ENCODE measurements around the gene SLC25A5. TPM values are rescaled to one million over a fixed set of nuclear protein-coding genes. Genes with fewer than 3 reads are reported as not detected.

SLC25A5 gene
- total and polyA plus RNA-seq, 7 donors, result 29.1 to 304 (median 66.3) TPM

DNA sequence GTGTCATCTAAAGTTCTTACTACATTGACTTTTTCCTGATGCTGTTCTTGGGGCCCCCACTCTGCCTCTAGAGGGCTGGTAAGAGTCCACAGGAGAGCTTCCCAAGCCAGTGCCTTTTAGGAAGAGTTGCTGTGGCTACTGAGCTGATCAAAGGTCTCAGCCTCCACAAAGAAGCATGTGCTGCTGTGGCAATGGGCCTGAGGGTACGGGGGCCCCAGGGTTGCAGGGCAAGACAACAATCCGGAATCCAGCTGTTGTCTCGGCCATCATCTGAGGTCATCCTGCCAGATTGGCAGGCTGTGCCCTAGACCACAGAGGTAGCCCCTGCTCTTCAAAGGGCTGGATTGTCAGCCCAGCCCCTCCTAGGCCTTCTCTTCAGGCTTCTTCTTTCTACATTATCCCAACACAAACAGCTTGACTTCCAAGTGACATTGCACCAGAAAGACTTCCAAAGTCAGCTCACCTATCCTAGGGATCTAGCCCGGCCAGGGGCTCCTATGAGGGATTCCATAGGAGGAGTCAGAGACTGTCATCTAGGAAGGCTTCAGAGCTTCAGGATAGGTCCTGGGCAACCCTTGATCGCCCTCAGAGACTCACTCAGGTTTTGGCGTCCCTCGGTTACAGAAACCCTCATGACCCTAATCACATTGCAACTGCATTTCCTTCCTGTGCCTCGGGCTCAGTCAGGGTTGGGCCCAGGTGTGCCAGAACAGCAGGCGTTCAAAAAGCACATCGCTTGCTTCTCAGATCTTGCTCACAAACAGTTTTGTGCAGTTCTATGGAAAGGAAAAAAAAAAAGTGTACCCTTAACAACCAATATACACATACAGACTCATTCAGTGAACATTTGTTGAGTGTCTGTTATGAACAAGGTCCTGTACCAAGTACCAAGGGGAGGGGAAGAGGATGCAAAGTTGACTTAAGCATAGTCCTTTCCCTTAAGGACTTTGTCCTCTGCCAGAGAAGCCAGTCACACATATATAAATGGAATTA lies 27.8 kb downstream of the SLC25A5 start:
- DNase-seq (no peak), ATAC-seq (no peak)
- intact Hi-C loops (cut with DNase I), result no loop called here
- TF ChIP-seq CTCF (IDR thresholded peaks at IDR 0.05), result no peak
- 51 to 72% (median 55%) methylated on average over 9 to 10 of the region's 10 CpGs for whole genome bisulfite sequencing, 3 donors
- H3K27me3 ChIP-seq (ENCODE audit: insufficient read depth in 3 of 3, low read length in 2 of 3), result no peaks in the 10 kb centered on the region
- no peaks in the 10 kb centered on the region for H3K4me1 ChIP-seq
- H3K27ac ChIP-seq, result no peak overlapping the region
- no peaks in the 10 kb centered on the region for H3K36me3 ChIP-seq (ENCODE audit: insufficient read depth in 1 of 2, low read depth in 1 of 2)
- no peaks in the 10 kb centered on the region for H3K9me3 ChIP-seq
- H3K4me3 ChIP-seq, result no peak overlapping the region

- H3K4me1 ChIP-seq, result no peaks in the 10 kb centered on the region
- H3K36me3 ChIP-seq (ENCODE audit: insufficient read depth in 1 of 2, low read depth in 1 of 2), result no peaks in the 10 kb centered on the region
- no peaks in the 10 kb centered on the region for H3K9me3 ChIP-seq
- 52 to 92% (median 71%) methylated on average over 1 of the region's 1 CpG for WGBS, 3 donors
- intact Hi-C loops (cut with DNase I), result no loop called here
- no peaks in the 10 kb centered on the region for H3K27me3 ChIP-seq (ENCODE audit: insufficient read depth in 3 of 3, low read length in 2 of 3)
- no peak for TF ChIP-seq CTCF (IDR thresholded peaks at IDR 0.05)
- no peak overlapping the region for H3K27ac ChIP-seq
- ATAC-seq (no peak), DNase-seq (no peak)
- no peak overlapping the region for H3K4me3 ChIP-seq
These were observed 28.9 kb downstream of the SLC25A5 start for GRCh38 chrX:119497185-119497584.

DNA sequence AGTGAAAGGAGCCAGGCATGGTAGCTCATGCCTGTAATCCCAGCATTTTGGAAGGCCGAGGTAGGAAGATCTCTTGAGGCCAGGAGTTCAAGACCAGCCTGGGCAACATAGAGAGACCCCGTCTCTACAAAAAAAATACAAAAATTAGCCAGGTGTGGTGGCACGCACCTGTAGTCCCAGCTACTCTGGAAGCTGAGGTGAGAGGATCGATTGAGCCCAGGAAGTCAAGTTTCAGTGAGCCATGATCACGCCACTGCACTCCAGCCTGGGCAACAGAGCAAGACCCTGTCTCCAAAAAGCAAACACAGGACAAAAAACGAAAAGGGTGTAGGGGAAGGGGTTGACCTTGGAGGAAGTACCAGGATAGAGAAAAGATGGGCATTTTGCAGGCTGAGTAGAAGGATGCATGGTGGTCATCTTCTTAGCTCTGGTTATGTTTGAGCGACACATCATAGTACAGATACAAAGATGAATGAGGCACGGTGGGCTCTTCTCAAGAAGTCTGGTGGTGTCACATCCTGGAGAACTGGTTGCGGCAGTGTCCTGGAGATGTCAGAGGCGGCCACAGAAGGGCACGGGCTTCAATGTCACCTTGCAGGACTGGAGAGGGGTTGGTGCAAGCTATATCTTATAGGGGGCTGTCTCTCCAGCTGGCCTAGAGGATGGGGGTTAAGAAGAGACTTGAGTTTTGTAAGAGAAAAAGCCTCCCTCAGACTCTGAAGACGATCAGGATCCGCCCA lies 32.0 kb downstream of the SLC25A5 start:
- no peak overlapping the region for H3K4me3 ChIP-seq
- TF ChIP-seq CTCF (IDR thresholded peaks at IDR 0.05), result no peak
- no peaks in the 10 kb centered on the region for H3K36me3 ChIP-seq (ENCODE audit: insufficient read depth in 1 of 2, low read depth in 1 of 2)
- no peaks in the 10 kb centered on the region for H3K9me3 ChIP-seq
- no peak for DNase-seq
- no peak for ATAC-seq
- no peak overlapping the region for H3K27ac ChIP-seq
- 75 to 87% (median 84%) methylated on average over 13 of the region's 13 CpGs for WGBS, 3 donors
- H3K4me1 ChIP-seq, result no peaks in the 10 kb centered on the region
- intact Hi-C loops (cut with DNase I), result no loop called here
- no peaks in the 10 kb centered on the region for H3K27me3 ChIP-seq (ENCODE audit: insufficient read depth in 3 of 3, low read length in 2 of 3)

DNA sequence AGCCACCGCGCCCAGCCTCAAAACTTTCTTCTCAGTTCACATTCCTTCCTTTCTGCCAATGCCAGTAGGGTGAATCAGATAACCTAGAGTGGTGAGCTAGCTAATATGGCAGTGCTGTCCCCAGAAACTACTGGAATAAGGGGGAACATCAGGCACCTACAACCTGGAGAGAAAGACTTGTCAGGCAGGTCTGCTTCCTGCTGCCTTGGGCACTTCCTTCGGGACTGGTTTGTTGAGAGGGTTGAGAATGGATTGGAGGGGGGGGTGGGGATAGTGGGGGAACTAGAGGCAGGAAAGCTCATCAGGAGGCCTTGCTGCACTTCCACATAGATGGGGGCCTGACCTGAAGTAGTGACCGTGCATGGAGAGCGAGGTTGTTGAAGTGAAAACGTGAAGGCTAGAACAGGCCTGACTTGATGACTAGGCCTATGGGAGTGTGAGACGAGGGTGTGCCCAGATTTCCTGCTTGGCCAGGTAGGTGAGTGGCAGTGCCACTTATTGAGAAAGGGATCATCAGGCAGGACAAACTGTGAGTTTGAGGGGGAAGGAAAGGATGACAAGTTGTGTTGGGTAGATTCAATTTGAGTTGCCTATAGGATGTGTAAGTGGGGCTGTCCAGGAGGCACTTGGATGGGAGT lies 33.4 kb downstream of the SLC25A5 start:
- H3K4me3 ChIP-seq, result no peak overlapping the region
- no peaks in the 10 kb centered on the region for H3K9me3 ChIP-seq
- H3K4me1 ChIP-seq, result no peaks in the 10 kb centered on the region
- no peak overlapping the region for H3K27ac ChIP-seq
- ATAC-seq (no peak), DNase-seq (no peak)
- 88 to 91% (median 90%) methylated on average over 7 of the region's 7 CpGs for WGBS, 3 donors
- H3K27me3 ChIP-seq (ENCODE audit: insufficient read depth in 3 of 3, low read length in 2 of 3), result no peaks in the 10 kb centered on the region
- intact Hi-C loops (cut with DNase I), result no loop called here
- H3K36me3 ChIP-seq (ENCODE audit: insufficient read depth in 1 of 2, low read depth in 1 of 2), result no peaks in the 10 kb centered on the region
- TF ChIP-seq CTCF (IDR thresholded peaks at IDR 0.05), result no peak

Measured in psoas muscle (tissue), 8 donors.